ENCODE results near the gene CELF3.

DNA sequence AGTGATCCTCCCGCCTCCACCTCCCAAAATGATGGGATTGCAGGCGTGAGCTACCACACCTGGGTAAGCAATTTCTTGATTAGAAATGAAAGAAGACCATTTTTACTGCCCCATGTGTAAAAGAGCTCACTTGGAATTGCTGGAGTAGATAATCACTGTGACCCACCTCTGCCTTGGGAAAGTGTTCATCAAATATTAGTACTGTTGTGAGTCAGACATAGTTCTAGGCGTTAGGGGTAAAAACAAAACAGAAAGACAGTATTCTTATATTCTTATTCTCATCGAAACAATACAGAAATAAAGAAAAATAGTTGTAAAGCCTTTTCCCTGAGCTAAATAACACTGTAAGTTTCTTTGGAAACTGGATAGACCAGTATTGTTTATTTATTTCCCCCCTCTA, 36.2 kb downstream of the CELF3 start:
- TF ChIP-seq, protein P1, sequence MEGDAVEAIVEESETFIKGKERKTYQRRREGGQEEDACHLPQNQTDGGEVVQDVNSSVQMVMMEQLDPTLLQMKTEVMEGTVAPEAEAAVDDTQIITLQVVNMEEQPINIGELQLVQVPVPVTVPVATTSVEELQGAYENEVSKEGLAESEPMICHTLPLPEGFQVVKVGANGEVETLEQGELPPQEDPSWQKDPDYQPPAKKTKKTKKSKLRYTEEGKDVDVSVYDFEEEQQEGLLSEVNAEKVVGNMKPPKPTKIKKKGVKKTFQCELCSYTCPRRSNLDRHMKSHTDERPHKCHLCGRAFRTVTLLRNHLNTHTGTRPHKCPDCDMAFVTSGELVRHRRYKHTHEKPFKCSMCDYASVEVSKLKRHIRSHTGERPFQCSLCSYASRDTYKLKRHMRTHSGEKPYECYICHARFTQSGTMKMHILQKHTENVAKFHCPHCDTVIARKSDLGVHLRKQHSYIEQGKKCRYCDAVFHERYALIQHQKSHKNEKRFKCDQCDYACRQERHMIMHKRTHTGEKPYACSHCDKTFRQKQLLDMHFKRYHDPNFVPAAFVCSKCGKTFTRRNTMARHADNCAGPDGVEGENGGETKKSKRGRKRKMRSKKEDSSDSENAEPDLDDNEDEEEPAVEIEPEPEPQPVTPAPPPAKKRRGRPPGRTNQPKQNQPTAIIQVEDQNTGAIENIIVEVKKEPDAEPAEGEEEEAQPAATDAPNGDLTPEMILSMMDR (conservative IDR thresholded peaks at IDR 0.05), result no peak
- no peak for TF ChIP-seq EZH2 (IDR thresholded peaks at IDR 0.05; ENCODE audit: low read depth)

All from PC-9 (cell line).